Globus pallidus (tissue), 1 donor: ENCODE results near the gene OBSL1.
A peak's percentile ranks its signal among the peaks of the same experiment; 100 is the strongest.

Source experiments
- DNase-seq: peaks from one replicate; pipeline ENCODE4 v3.0.0-alpha.2; 2015; ENCODE audit warnings: low spot score

The OBSL1 gene

GRCh38 chr2:219565130-219566080 lies 5.9 kb downstream of the OBSL1 start:
- DNase-seq: no peak

- no peak for DNase-seq
Measured at GRCh38 chr2:219563271-219563928, 7.9 kb downstream of the OBSL1 start.

GRCh38 chr2:219562049-219563020 lies 9.0 kb downstream of the OBSL1 start:
- DNase-seq: no peak

GRCh38 chr2:219561179-219562048 lies 9.9 kb downstream of the OBSL1 start:
- DNase-seq: no peak

DNA sequence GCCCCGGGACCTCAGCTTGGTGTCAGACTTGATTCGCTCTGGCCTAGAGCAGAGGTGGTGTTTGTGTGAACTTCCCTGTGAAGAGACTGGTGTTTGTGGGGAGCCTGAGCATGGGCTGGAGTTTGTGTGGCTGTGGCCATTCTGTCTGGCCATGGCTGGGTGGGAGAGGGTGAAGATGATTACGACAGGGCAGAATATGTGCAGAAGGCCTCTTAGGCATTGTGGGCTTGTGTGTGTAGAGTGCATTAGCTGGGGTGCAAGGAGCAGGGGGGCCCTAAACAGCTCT lies 10.5 kb downstream of the OBSL1 start:
- no peak for DNase-seq

DNA sequence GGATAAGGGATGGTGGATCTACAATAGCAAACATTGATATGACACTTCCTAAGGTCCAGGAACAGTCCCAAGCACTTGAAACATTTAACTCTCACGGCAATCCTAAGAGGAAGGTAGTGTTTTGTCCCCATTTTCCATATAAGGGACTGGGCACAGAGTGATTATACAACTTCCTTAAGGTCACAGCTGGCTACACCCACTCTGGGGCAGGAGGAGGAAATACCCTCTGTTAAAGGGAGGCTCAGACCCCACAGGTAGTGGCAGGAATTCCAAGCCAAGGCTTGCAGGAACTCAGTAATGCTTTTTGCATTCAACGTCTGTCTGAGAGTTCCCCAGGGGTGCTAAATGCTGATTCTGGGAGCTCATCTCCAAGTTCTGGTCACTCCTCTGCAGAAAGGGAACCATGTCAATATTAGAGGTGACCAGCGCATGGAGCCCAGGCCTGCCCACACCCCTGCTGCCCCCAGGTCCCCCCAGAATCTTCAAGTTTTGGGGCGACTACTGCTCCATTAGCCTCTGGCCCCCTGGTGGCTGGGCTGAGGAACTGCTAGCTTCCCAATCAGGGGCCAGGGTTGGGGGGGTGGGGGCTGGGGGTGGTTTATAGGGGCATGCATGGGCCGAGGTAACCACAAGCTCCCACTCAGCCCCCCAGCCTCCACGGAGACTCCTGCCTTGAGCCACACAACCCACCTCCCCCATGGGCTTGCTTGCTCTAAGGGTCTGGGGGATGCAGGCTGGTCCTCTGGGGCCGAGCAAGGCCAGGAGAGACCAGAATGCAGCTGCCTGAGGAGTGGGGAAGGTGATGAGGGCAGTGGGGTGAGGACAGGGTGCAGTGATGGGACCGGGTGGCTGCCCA lies 11.1 kb downstream of the OBSL1 start:
- no peak for DNase-seq

- no peak for DNase-seq
Measured at GRCh38 chr2:219559156-219559915, 12.0 kb downstream of the OBSL1 start.

DNA sequence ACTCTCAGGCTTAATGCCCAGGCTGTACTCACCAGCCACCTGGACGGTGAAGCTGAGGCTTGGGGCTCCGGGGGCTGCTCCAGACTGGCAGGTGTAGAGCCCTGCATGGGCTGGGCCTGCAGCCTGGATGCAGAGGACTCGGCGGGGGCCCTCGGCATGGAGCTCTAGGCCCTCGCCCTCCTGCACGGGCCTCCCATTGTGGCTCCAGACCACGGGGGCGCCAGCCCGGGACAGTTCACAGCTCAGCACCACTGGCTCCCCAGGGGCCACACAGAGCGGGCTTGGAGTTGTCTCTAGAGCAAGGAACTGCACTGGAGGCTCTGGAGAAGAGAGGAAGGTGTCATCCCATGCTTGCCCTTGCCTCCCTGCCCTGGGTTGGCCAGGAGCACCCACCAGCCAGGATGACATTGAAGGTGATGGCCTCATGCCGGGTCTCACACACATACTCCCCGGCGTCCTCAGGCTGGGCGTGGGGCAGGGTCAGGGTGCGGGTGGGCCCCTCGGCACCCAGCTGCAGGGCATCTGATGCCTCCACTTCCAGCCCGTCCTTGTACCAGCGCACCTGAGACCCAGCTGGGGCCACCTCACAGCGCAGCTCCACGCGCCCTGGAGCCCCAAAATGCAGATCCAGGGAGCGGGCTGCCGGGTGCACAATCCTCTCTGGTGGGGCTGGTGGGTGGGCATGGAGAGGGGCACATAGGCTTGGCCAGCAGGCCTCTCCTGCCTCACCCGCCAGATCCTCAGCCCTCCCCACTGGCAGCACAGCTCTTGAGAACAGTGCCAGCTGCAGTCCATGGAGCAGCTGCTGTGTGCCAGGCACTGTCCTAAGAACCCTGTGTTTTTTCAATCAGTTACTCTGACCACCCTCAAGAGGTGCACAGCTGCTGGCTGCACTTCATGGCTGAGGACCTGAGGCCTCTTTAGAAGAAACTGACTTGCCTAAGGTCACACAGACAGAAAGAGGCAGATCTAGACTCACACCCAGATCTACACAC lies 13.3 kb downstream of the OBSL1 start:
- no peak for DNase-seq

DNA sequence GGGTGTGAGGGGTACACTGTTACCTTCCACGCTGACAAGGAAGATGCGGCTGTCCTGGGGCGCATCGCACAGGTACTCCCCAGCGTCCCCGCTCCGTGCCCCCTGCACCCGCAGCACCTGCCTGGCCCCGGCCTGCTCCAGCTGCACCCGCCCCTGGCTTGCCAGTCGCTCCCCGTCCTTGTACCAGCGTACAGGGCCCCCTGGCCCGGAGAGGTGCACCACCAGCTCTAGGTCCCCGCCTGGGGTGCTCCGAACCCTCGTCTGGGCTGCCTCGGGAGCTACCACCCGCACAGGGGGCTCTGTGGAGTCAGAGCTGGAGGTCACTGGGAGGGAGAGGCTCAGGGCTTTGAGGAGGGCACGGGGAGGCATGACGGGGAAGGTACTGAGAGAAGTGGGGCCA lies 14.0 kb downstream of the OBSL1 start:
- no peak for DNase-seq

DNA sequence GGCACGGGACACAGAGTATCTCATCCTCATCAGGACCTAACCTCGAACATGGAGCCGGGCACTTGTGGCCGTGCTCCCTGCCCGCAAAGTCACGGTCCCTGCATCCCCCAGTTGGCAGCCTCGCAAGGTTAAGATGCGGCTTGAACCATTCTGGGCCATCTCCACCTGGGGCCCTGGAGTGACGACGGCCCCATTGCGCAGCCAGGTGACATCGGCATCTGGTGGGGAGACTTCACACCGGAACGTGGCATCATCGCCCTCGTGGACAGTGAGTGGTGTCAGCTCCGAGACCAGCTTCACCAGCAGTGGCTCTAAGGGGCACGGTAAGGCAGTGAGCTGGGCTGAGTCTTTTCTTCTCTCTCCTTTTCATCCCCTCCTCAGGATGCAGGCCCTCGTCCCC lies 14.9 kb downstream of the OBSL1 start:
- no peak for DNase-seq

DNA sequence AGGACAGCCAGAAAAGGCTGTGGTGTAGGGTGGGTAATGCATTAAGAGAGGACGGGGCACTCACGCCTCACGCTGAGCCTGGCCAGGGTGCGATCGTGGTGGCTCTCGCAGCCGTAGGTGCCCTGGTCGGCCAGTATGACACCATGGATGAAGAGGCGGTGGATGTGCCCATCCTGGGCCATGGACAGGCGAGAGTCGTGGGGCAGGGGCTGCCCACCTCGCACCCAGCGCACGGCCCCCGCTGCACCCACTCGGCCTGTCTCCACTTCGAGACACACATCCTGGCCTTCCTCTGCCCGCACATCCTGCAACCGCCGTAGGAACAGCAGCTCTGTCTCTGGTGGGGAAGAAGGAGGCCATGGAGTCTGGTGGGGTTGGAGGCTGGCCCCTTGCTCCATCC lies 15.4 kb downstream of the OBSL1 start:
- no peak for DNase-seq

DNA sequence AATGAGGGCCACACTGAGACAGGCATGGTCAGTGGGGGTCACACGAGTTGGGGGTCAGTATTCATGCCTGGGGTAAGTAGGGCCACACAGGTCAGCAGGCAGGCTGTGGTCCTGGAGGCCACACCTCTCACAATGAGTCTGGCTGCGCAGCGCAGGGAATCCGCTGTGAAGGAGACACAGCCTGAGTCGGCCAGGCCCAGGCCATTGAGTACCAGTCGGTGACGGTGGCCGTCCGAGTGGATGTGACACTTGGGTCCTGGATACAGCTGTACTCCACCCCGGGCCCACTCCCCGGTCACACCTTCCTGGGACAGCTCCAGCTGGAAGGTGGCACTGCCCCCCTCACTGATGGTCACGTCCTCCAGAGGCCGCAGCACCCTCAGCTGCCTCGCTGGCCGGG lies 17.0 kb downstream of the OBSL1 start:
- DNase-seq: no peak

DNA sequence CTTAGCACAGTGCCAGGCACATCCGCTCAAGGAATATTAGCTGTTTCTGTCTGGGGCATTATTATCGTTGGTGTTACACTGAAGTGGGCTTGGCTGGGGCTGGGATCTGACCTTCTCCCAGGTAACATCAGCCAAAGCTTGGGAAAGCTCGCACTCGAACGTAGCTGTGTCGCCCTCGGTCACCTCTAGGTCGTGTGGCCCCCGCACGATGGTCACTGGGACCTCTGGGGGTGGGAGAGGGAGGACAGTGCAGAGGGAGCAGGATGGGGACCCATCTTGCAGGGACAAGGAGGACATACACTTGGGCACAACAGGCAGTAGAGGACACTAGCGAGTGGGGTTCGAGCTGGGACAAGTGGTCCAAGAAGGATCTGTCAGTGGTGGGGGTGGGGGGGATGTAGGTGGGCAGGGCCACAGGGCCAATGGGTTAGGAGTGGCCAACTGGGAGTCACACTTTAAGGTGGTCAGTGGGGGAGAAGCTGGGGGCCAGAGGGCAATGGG lies 17.8 kb downstream of the OBSL1 start:
- no peak for DNase-seq

GRCh38 chr2:219553168-219553417 lies 18.2 kb downstream of the OBSL1 start:
- DNase-seq: no peak

DNA sequence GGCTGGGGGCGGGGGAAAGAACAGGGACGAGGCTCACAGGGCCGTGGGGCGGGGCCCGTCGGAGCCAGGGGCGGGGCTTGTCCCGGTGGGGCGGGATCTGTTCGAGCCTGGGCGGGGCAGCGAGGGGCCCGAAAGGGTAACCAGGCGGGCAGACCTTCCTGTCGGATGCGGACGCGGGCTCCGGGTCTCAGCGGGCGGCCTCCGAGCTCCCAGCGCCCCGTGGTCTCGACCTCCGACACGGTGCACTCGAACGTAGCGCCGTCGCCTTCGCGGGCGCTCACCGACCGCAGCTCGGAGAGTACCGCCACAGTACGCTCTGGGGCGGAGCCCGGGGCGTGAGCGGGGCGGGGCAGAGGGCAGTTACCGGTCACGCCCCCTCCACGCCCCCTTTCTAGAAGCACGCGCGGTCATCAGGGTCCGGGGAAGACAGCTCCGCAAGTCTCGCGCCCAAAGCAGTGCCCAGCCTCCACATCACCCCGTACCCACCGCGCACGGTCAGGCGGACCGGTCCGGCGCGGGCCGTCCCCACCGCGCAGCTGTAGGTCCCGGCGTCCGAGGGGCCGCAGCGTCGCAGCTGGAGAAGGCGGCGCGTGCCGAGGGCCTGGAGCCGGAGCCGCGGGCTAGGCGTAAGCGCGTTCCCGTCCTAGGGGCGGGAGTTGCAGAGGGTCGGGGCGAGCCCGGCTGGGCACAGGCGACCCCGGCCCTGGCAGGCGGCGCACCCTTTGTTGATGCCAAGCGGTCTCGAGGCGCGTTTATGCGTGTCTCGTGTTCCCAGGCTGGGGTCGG lies 18.8 kb downstream of the OBSL1 start:
- DNase-seq: peak; percentile 75

GRCh38 chr2:219551441-219552381 lies 19.6 kb downstream of the OBSL1 start:
- DNase-seq: no peak

DNA sequence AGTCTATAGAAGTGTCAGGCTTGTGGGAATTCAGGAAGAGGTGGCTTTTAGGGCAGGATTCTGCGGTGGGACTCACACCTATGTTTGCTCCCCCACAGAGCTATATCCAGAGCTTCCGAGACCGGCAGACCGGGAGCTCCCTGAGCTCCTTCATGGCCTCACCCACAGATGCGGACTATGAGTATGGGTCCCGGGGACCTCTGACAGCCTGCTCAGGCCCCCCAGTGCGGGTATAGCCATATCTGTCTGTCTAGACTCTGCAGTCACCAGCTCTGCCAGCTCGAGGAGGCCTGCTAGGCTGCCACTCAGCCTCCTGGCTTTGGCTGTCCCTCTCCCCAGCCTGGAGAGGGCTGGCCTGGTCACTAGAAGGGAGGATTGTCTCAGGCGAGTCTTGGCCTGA lies 21.7 kb downstream of the OBSL1 start:
- no peak for DNase-seq
